COLO668 (cell line): ENCODE measurements around the gene SHROOM4.

Experiments used
- DNase-seq: peaks from one replicate; lab custom pipeline; 2025; ENCODE audit not compliant: unreplicated experiment; lab: John Stamatoyannopoulos, UW

The SHROOM4 gene

GRCh38 chrX:50813843-50814661 is at the start of gene SHROOM4:
SHROOM4 (minus strand) TSS chrX:50814194; CDS start chrX:50814018, 176 bp downstream.
- no peak for DNase-seq

- no peak for DNase-seq
Observed at GRCh38 chrX:50863471-50863870, 49.5 kb upstream of the SHROOM4 start.

GRCh38 chrX:50860518-50860917 is 46.5 kb upstream of the SHROOM4 start:
- no peak for DNase-seq

GRCh38 chrX:50858548-50858947 is 44.6 kb upstream of the SHROOM4 start:
- DNase-seq: no peak

GRCh38 chrX:50853399-50853798 is 39.4 kb upstream of the SHROOM4 start:
- DNase-seq: no peak

GRCh38 chrX:50852524-50852923 is 38.5 kb upstream of the SHROOM4 start:
- DNase-seq: no peak

GRCh38 chrX:50842221-50842620 is 28.2 kb upstream of the SHROOM4 start:
- DNase-seq: no peak

GRCh38 chrX:50839730-50840129 is 25.7 kb upstream of the SHROOM4 start:
- DNase-seq: no peak

GRCh38 chrX:50838820-50839600 is 25.0 kb upstream of the SHROOM4 start:
- no peak for DNase-seq

- no peak for DNase-seq
Observed at GRCh38 chrX:50827996-50828395, 14.0 kb upstream of the SHROOM4 start.

GRCh38 chrX:50825825-50826224 is 11.8 kb upstream of the SHROOM4 start:
- no peak for DNase-seq

GRCh38 chrX:50818986-50819385 is 5.0 kb upstream of the SHROOM4 start:
- DNase-seq: no peak

GRCh38 chrX:50815120-50815519 is 1.1 kb upstream of the SHROOM4 start:
- no peak for DNase-seq

GRCh38 chrX:50814701-50815100 is 707 bp upstream of the SHROOM4 start:
- DNase-seq: no peak

- peak; percentile 13 for DNase-seq
Observed at GRCh38 chrX:50812995-50813842, 775 bp downstream of the SHROOM4 start.

- no peak for DNase-seq
Observed at GRCh38 chrX:50805276-50805675, 8.7 kb downstream of the SHROOM4 start.

- DNase-seq: no peak
Observed at GRCh38 chrX:50801135-50801534, 12.9 kb downstream of the SHROOM4 start.

- no peak for DNase-seq
Observed at GRCh38 chrX:50799531-50799961, 14.4 kb downstream of the SHROOM4 start.

GRCh38 chrX:50798783-50799182 is 15.2 kb downstream of the SHROOM4 start:
- no peak for DNase-seq

GRCh38 chrX:50787099-50787498 is 26.9 kb downstream of the SHROOM4 start:
- no peak for DNase-seq

- no peak for DNase-seq
Observed at GRCh38 chrX:50780144-50780543, 33.9 kb downstream of the SHROOM4 start.
